Skeletal muscle satellite cell (primary cell): ENCODE measurements around the gene CA10.

Experiments used
- H3K27me3 ChIP-seq: 2 replicates; pipeline ENCODE4 v1.7.0; 2013; ENCODE audit warnings: low read length; ENCODE audit not compliant: control insufficient read depth, insufficient read depth
- H3K36me3 ChIP-seq: 2 replicates; pipeline ENCODE4 v1.7.0; 2013; ENCODE audit warnings: mild to moderate bottlenecking, control low read depth, low read length; ENCODE audit not compliant: insufficient read depth
- H3K4me1 ChIP-seq: 2 replicates; pipeline ENCODE4 v1.7.0; 2013; ENCODE audit warnings: low read length; ENCODE audit not compliant: control insufficient read depth, insufficient read depth
- H3K4me2 ChIP-seq: 2 replicates; pipeline ENCODE4 v1.7.0; 2013; ENCODE audit warnings: mild to moderate bottlenecking, low read length
- H3K4me3 ChIP-seq: 2 replicates; pipeline ENCODE4 v1.7.0; 2013; ENCODE audit warnings: low read length
- H3K9ac ChIP-seq: 2 replicates; pipeline ENCODE4 v1.7.0; 2013; ENCODE audit warnings: mild to moderate bottlenecking, low read depth, low read length, moderate library complexity
- H3K9me3 ChIP-seq: replicated peaks from 2 replicates; pipeline ENCODE4 v1.7.0; 2013; ENCODE audit warnings: mild to moderate bottlenecking, control low read depth, low read length

The CA10 gene

GRCh38 chr17:51731941-51732722 is 426.4 kb downstream of the CA10 start:
- Histone ChIP-seq H3K9me3 (peaks cover 2% of the 10 kb centered on the region), H3K4me1 (no peaks in the 10 kb centered on the region), H3K27me3 (no peaks in the 10 kb centered on the region), H3K4me3 (no peak overlapping the region), H3K36me3 (no peaks in the 10 kb centered on the region), H3K4me2 (no peak overlapping the region), H3K9ac (no peak overlapping the region)

- H3K9ac ChIP-seq: no peak overlapping the region
- H3K27me3 ChIP-seq: no peaks in the 10 kb centered on the region
- H3K4me1 ChIP-seq: no peaks in the 10 kb centered on the region
- no peaks in the 10 kb centered on the region for H3K9me3 ChIP-seq
- H3K4me2 ChIP-seq: no peak overlapping the region
- H3K4me3 ChIP-seq: no peak overlapping the region
- H3K36me3 ChIP-seq: no peaks in the 10 kb centered on the region
These were observed 428.0 kb downstream of the CA10 start for GRCh38 chr17:51730303-51731050.

- Histone ChIP-seq H3K27me3 (no peaks in the 10 kb centered on the region), H3K9me3 (no peaks in the 10 kb centered on the region), H3K4me2 (no peak overlapping the region), H3K36me3 (no peaks in the 10 kb centered on the region), H3K4me3 (no peak overlapping the region), H3K9ac (no peak overlapping the region), H3K4me1 (no peaks in the 10 kb centered on the region)
These were observed 433.3 kb downstream of the CA10 start for GRCh38 chr17:51725185-51725584.

GRCh38 chr17:51724043-51724580 is 434.4 kb downstream of the CA10 start:
- H3K9ac ChIP-seq: no peak overlapping the region
- H3K4me3 ChIP-seq: no peak overlapping the region
- no peak overlapping the region for H3K4me2 ChIP-seq

GRCh38 chr17:51722994-51723393 is 435.5 kb downstream of the CA10 start:
- no peaks in the 10 kb centered on the region for H3K36me3 ChIP-seq
- no peak overlapping the region for H3K9ac ChIP-seq
- H3K9me3 ChIP-seq: no peaks in the 10 kb centered on the region
- no peaks in the 10 kb centered on the region for H3K4me1 ChIP-seq
- H3K4me2 ChIP-seq: no peak overlapping the region
- H3K4me3 ChIP-seq: no peak overlapping the region
- H3K27me3 ChIP-seq: no peaks in the 10 kb centered on the region

More at GRCh38 chr17:51724043-51724580, 434.4 kb downstream of the CA10 start:
- H3K4me1 ChIP-seq: no peaks in the 10 kb centered on the region
- H3K36me3 ChIP-seq: no peaks in the 10 kb centered on the region
- no peaks in the 10 kb centered on the region for H3K9me3 ChIP-seq
- H3K27me3 ChIP-seq: no peaks in the 10 kb centered on the region

- H3K36me3 ChIP-seq: no peaks in the 10 kb centered on the region
- no peak overlapping the region for H3K4me3 ChIP-seq
- H3K9ac ChIP-seq: no peak overlapping the region
- H3K4me1 ChIP-seq: no peaks in the 10 kb centered on the region
- H3K4me2 ChIP-seq: no peak overlapping the region
- H3K27me3 ChIP-seq: no peaks in the 10 kb centered on the region
- H3K9me3 ChIP-seq: no peaks in the 10 kb centered on the region
These were observed 436.8 kb downstream of the CA10 start for GRCh38 chr17:51721730-51722129.

- Histone ChIP-seq H3K27me3 (no peaks in the 10 kb centered on the region), H3K4me1 (no peaks in the 10 kb centered on the region), H3K4me2 (no peak overlapping the region), H3K9ac (no peak overlapping the region), H3K9me3 (no peaks in the 10 kb centered on the region), H3K36me3 (no peaks in the 10 kb centered on the region), H3K4me3 (no peak overlapping the region)
These were observed 438.1 kb downstream of the CA10 start for GRCh38 chr17:51720439-51720838.

- H3K4me2 ChIP-seq: no peak overlapping the region
- H3K36me3 ChIP-seq: no peaks in the 10 kb centered on the region
- no peaks in the 10 kb centered on the region for H3K4me1 ChIP-seq
- H3K9me3 ChIP-seq: no peaks in the 10 kb centered on the region
- H3K4me3 ChIP-seq: no peak overlapping the region
- no peak overlapping the region for H3K9ac ChIP-seq
- H3K27me3 ChIP-seq: no peaks in the 10 kb centered on the region
These were observed 439.5 kb downstream of the CA10 start for GRCh38 chr17:51718983-51719382.

GRCh38 chr17:51711581-51711980 is 446.9 kb downstream of the CA10 start:
- Histone ChIP-seq H3K4me2 (no peak overlapping the region), H3K4me3 (no peak overlapping the region), H3K9ac (no peak overlapping the region), H3K4me1 (no peaks in the 10 kb centered on the region), H3K27me3 (no peaks in the 10 kb centered on the region), H3K36me3 (no peaks in the 10 kb centered on the region), H3K9me3 (peaks cover 4% of the 10 kb centered on the region)

- Histone ChIP-seq H3K4me3 (no peak overlapping the region), H3K9ac (no peak overlapping the region), H3K36me3 (no peaks in the 10 kb centered on the region), H3K9me3 (peaks cover 4% of the 10 kb centered on the region), H3K4me2 (no peak overlapping the region), H3K27me3 (no peaks in the 10 kb centered on the region), H3K4me1 (no peaks in the 10 kb centered on the region)
These were observed 447.9 kb downstream of the CA10 start for GRCh38 chr17:51710634-51710979.

- no peak overlapping the region for H3K4me3 ChIP-seq
- H3K4me1 ChIP-seq: no peaks in the 10 kb centered on the region
- peaks cover 4% of the 10 kb centered on the region for H3K9me3 ChIP-seq
- H3K36me3 ChIP-seq: no peaks in the 10 kb centered on the region
- H3K4me2 ChIP-seq: no peak overlapping the region
- H3K9ac ChIP-seq: no peak overlapping the region
- no peaks in the 10 kb centered on the region for H3K27me3 ChIP-seq
These were observed 448.6 kb downstream of the CA10 start for GRCh38 chr17:51709694-51710633.
